Skeletal muscle cell (primary cell): ENCODE data around the gene IER2.
"Not testable (repeated sequence)": the region's sequence is repeated elsewhere in the genome, so short reads cannot be mapped to it uniquely, and the experiment has no call there.

Experiments
- DNase-seq: peaks from one replicate; pipeline ENCODE4 v3.0.0-alpha.2; 2010; ENCODE audit warnings: low read depth
- H3K4me3 ChIP-seq: 2 replicates; pipeline ENCODE4 v1.5.1; 2011; ENCODE audit warnings: low read depth, mild to moderate bottlenecking, control low read depth, low read length, moderate library complexity

The IER2 gene

DNA sequence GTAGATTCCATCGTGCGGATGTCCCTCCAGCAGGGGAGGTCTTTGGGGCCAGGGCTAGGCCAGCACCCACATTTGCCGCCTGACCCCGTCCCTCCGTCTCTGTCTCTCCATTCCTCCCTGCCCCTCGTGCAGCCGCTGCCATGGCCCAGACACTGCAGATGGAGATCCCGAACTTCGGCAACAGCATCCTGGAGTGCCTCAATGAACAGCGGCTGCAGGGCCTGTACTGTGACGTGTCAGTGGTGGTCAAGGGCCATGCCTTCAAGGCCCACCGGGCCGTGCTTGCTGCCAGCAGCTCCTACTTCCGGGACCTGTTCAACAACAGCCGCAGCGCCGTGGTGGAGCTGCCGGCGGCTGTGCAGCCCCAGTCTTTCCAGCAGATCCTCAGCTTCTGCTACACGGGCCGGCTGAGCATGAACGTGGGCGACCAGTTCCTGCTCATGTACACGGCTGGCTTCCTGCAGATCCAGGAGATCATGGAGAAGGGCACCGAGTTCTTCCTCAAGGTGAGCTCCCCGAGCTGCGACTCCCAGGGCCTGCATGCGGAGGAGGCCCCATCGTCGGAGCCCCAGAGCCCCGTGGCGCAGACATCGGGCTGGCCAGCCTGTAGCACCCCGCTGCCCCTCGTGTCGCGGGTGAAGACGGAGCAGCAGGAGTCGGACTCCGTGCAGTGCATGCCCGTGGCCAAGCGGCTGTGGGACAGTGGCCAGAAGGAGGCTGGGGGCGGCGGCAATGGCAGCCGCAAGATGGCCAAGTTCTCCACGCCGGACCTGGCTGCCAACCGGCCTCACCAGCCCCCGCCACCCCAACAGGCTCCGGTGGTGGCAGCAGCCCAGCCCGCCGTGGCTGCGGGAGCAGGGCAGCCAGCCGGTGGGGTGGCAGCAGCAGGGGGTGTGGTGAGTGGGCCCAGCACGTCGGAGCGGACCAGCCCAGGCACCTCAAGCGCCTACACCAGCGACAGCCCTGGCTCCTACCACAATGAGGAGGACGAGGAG lies 14.8 kb upstream of the IER2 start:
- H3K4me3 ChIP-seq, result no peak overlapping the region
- no peak for DNase-seq

DNA sequence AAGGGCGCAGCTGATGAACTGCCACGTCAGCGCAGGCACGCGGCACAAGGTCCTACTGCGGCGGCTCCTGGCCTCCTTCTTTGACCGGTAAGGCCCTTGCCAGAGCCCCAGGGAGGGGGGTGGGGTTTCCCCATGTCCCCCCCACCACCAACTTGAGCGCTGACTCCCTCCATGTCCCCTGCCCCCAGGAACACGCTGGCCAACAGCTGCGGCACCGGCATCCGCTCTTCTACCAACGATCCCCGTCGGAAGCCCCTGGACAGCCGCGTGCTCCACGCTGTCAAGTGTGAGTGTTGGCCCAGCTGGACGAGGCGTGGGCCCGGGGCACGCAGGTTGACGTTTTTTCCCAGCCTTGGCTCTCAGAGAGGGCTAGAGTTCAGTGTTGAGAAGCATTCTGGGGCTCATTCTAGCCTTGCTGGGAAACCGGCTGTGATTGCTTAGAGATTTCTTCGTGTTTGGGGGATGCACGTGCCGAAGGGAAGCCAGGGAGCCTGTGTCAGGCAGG lies 12.9 kb upstream of the IER2 start:
- no peak overlapping the region for H3K4me3 ChIP-seq
- no peak for DNase-seq

- DNase-seq, result no peak
- no peak overlapping the region for H3K4me3 ChIP-seq
Observed at GRCh38 chr19:13138171-13138915, 11.9 kb upstream of the IER2 start.

- no peak overlapping the region for H3K4me3 ChIP-seq
- DNase-seq, result no peak
Observed at GRCh38 chr19:13138916-13139198, 11.4 kb upstream of the IER2 start.

GRCh38 chr19:13139633-13140311 lies 10.4 kb upstream of the IER2 start:
- no peak for DNase-seq
- no peak overlapping the region for H3K4me3 ChIP-seq

- no peak for DNase-seq
- no peak overlapping the region for H3K4me3 ChIP-seq
Observed at GRCh38 chr19:13146763-13147563, 3.2 kb upstream of the IER2 start.

DNA sequence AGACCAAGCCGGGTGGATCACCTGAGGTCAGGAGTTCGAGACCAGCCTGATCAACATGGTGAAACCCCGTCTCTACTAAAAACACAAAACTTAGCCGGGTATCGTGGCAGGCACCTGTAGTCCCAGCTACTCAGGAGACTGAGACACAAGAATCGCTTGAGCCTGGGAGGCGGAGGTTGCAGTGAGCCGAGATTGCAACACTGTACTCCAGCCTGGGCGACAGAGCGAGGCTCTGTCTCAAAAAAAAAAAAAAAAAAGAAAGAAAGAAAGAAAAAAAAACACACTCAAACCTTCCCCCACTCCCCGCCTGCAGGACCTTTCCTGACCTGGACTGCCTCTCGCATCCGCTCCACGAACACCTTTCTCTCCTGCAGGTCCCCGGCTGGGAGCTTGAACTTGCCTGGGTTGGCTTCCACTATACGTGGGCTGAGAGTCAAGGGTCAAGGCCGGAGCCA lies 1.0 kb upstream of the IER2 start:
- H3K4me3 ChIP-seq, result peak overlapping the region; percentile 95
- DNase-seq, result not testable (repeated sequence)

- DNase-seq, result no peak
Observed at GRCh38 chr19:13149628-13150186, 504 bp upstream of the IER2 start.

GRCh38 chr19:13150931-13151604 lies 857 bp downstream of the IER2 start:
- no peak for DNase-seq
- peak overlapping the region; percentile 95 for H3K4me3 ChIP-seq

More at GRCh38 chr19:13149628-13150186, 504 bp upstream of the IER2 start:
- H3K4me3 ChIP-seq, result peak overlapping the region; percentile 95

DNA sequence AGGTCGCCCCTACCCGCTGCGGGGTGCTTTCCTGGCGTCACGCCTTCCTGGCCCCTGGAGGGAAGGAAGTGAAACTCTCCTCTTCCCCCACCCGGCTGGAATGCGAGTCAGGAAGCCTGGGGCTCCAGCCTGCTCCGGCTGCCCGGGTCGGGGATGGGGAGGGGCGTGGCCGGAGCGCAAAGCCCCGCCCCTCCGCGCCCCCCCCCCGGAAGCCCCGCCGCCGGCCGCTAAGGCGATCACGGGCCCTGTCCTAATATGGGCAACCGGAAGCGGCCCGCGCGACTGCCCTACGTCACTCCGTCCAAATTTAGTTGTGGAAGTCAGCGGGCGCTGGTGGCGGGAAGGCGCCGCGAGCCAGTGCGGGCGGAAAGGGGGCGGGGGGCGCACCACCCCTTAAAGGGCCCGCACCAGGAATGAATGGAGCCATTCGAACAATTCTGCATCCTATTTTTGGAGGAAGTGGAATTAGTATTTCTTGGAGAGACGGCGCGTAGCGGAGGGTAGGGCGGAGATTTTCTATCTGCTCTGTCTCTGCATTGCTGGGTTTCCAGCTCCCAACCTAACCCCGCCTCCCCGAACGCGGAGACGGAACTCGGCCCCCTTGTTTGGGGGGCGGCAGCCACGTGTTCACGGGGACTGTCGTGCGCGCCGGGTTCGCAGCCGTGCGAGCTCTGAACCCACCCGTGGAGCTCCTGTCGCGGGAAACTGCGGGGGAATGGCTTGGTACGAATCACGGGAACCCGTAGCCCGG lies 1.6 kb downstream of the IER2 start:
- DNase-seq, result peak; percentile 91
- peak overlapping the region; percentile 95 for H3K4me3 ChIP-seq

DNA sequence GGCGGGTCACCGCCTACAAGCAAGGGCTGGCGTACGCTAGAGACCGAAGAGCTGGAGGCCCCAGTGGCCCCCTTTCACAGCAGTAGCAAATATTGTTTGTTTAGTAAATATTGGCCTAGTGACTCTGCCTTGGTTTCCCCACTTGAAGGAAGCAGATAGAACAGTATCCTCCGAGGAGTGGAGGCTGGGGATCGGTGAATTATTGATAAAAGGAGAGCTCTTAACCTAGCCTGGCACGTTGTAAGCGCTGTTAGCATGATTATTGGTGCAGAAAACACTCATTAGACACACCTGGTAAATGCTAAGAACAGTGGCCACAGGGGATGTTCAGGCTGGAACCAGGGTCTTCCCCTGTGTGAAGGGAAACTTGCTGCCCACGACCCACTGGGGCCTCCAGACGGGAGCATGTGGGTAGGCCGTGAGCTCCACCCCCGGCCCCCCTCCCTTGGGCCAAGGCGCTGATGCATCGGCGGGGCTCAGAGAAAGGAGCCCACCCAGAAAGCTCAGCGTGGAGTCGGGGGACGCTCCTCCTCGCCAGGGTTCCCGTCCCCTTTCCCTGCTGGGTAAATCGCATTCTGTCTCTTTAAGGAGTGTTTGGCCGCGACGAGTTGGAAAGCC lies 2.3 kb downstream of the IER2 start:
- peak overlapping the region; percentile 81 for H3K4me3 ChIP-seq
- no peak for DNase-seq

GRCh38 chr19:13152974-13153568 lies 2.9 kb downstream of the IER2 start:
- DNase-seq, result peak; percentile 76
- H3K4me3 ChIP-seq, result peak overlapping the region; percentile 81

DNA sequence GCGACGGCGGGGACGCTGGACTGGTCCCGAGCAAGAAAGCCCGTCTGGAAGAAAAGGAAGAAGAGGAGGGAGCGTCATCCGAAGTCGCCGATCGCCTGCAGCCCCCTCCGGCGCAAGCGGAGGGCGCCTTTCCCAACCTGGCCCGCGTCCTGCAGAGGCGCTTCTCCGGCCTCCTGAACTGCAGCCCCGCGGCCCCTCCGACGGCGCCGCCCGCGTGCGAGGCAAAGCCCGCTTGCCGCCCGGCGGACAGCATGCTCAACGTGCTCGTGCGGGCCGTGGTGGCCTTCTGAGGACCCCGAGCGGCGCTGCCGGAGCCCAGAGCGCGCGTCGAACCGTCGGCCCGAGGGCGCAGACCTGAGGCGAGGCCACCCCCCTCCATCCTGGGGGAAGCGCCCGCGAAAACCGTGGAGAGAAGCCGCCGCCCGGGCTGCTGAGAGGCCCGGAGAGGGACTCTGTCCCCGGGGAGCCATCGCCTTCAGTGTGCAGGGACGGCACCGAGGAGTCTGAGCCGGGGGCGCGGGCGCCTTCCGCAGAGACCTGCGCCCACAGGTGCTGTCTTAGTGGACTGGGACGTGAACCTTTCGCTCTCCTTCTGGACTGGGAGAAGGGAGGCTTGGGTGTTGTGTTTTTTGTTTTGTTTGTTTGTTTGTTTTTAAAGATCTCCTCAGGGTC lies 3.5 kb downstream of the IER2 start:
- H3K4me3 ChIP-seq, result peak overlapping the region; percentile 81
- DNase-seq, result no peak

- DNase-seq, result peak; percentile 85
- H3K4me3 ChIP-seq, result peak overlapping the region; percentile 81
Observed at GRCh38 chr19:13154241-13154778, 4.1 kb downstream of the IER2 start.

DNA sequence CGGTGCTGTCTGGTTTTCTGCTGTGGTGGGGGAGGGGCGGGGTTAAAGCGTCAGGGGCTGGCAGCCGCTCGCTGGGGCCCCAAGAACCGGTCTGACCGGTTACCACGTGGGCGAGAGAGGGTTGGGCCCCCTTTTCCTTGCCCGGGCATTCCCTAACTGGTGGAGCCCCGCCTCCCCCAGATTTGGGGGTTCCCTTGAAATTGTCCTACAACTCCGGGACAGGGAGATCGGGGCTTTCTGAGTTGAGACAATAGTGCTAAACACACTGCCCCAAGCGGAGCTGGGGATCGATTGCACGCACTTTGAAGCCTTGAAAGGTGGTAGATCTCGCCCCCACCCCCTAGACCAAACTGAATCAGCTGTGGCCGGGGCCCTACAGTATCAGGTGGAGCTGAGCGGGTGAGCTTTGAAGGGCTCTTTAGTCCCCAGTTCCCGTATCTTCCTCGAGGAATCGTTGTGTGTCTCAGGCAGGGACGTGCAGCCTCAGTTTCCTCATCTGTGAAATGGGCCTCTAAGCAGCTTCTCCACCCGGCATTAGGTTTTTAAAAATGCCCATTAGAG lies 4.8 kb downstream of the IER2 start:
- peak overlapping the region; percentile 81 for H3K4me3 ChIP-seq
- no peak for DNase-seq
